ENCODE data around the gene CLEC4C. TPM values are rescaled to one million over a fixed set of nuclear protein-coding genes. Genes with fewer than 3 reads are reported as not detected.

The CLEC4C gene
- total and polyA plus RNA-seq, 5 donors from 2014 or later, result not detected

GRCh38 chr12:7716381-7716780 lies 30.8 kb downstream of the CLEC4C start:
- no peaks in the 10 kb centered on the region for H3K4me1 Mint-ChIP-seq
- no peak overlapping the region for H3K27ac ChIP-seq (ENCODE audit: insufficient read depth, low read length, poor library complexity, severe bottlenecking)
- H3K27me3 Mint-ChIP-seq, result peaks cover 4% of the 10 kb centered on the region
- no peak overlapping the region for H3K4me3 ChIP-seq (ENCODE audit: low read depth, low read length)
- ATAC-seq (ENCODE audit: low read depth in 2 of 2) (no peak), DNase-seq (peak in 1 of 3 donors; percentile 3)
- no peak overlapping the region for H3K27ac Mint-ChIP-seq
- no peaks in the 10 kb centered on the region for H3K27me3 ChIP-seq (ENCODE audit: control insufficient read depth, insufficient read depth, low read length)
- peaks cover 0 to 3% (median 0%) of the 10 kb centered on the region in 7 donors for H3K9me3 Mint-ChIP-seq
- H3K4me3 Mint-ChIP-seq, result no peak overlapping the region
- no peaks in the 10 kb centered on the region for H3K9me3 ChIP-seq (ENCODE audit: control insufficient read depth in 2 of 2, low read length in 2 of 2)
- no peaks in the 10 kb centered on the region for H3K36me3 ChIP-seq (ENCODE audit: control insufficient read depth, insufficient read depth, low read length)
- no peaks in the 10 kb centered on the region for H3K36me3 Mint-ChIP-seq
- H3K4me1 ChIP-seq (ENCODE audit: control insufficient read depth, insufficient read depth, low read length, poor library complexity, severe bottlenecking), result no peaks in the 10 kb centered on the region

DNA sequence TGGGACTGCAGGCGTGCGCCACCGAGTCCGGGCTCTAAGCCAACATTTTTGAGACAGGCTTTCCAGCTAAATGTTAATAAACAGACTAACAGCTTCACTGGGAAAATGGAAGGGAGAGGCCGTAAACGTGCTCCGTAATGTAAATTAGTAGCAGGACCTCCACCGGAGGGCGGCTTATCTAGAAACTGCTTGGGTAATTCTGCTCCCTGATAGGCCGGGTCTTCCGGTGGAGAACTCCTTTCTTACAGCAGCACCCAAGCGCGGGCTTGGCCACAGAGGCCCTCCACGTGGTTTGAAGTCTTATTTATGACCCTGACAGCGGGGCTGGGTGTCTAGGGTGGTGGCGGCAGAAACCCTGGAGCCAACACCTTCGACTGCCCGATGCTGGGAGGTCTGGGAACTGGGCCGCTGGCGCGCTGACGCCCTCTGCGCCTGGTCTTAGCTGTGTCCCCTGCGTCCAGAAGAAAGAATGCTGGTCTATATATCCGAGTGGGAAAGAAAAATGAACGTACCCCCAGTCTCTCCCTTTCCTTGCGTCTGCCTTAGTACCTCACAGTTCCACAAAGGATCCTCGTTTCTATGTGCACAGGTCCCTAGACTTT lies 34.2 kb downstream of the CLEC4C start:
- Histone ChIP-seq H3K9me3 (ENCODE audit: control insufficient read depth in 2 of 2, low read length in 2 of 2) (no peaks in the 10 kb centered on the region), H3K27me3 (ENCODE audit: control insufficient read depth, insufficient read depth, low read length) (no peaks in the 10 kb centered on the region), H3K4me1 (ENCODE audit: control insufficient read depth, insufficient read depth, low read length, poor library complexity, severe bottlenecking) (no peaks in the 10 kb centered on the region), H3K4me3 (ENCODE audit: low read depth, low read length) (no peak overlapping the region), H3K27ac (ENCODE audit: insufficient read depth, low read length, poor library complexity, severe bottlenecking) (no peak overlapping the region), H3K36me3 (ENCODE audit: control insufficient read depth, insufficient read depth, low read length) (no peaks in the 10 kb centered on the region)
- Mint-ChIP-seq H3K4me3 (no peak overlapping the region), H3K27me3 (peaks cover 4% of the 10 kb centered on the region), H3K27ac (no peak overlapping the region), H3K36me3 (no peaks in the 10 kb centered on the region), H3K9me3 (peaks cover 0 to 3% (median 0%) of the 10 kb centered on the region in 7 donors), H3K4me1 (no peaks in the 10 kb centered on the region)
- no peak for DNase-seq
- ATAC-seq (ENCODE audit: low read depth in 2 of 2), result no peak

DNA sequence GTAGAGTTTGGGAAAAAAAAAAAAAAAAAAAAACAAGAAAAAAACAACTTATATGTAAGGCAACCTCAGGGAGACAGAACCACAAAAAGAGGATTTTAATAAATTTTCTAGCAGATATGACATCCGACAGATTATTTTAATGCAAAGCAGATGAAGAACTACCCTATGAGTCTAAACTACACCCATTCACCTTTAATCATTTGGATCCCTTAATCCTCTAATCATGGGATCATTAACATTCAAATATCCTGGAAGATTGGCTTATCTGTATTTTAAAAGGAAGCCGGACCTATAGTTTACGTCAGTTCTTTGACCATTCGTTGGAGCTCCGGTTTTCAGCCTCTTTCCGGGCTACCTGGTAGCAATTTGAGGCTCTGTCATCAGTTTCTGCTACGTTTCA lies 36.0 kb downstream of the CLEC4C start, which contains the start of gene DPPA3:
DPPA3 (plus strand) TSS at position 301 of the 400 bp plus-strand sequence. CDS start 138 bp downstream, outside the sequence.
- H3K4me1 ChIP-seq (ENCODE audit: control insufficient read depth, insufficient read depth, low read length, poor library complexity, severe bottlenecking), result no peaks in the 10 kb centered on the region
- peaks cover 4% of the 10 kb centered on the region for H3K27me3 Mint-ChIP-seq
- H3K36me3 Mint-ChIP-seq, result no peaks in the 10 kb centered on the region
- ATAC-seq (ENCODE audit: low read depth in 2 of 2), result no peak
- H3K36me3 ChIP-seq (ENCODE audit: control insufficient read depth, insufficient read depth, low read length), result no peaks in the 10 kb centered on the region
- no peak within 1 kb of the TSS for H3K27ac ChIP-seq (ENCODE audit: insufficient read depth, low read length, poor library complexity, severe bottlenecking)
- H3K27me3 ChIP-seq (ENCODE audit: control insufficient read depth, insufficient read depth, low read length), result no peaks in the 10 kb centered on the region
- H3K9me3 ChIP-seq (ENCODE audit: control insufficient read depth in 2 of 2, low read length in 2 of 2), result no peaks in the 10 kb centered on the region
- peaks cover 0 to 3% (median 0%) of the 10 kb centered on the region in 7 donors for H3K9me3 Mint-ChIP-seq
- DNase-seq, result no peak
- no peak within 1 kb of the TSS for H3K4me3 ChIP-seq (ENCODE audit: low read depth, low read length)
- no peak within 1 kb of the TSS for H3K4me3 Mint-ChIP-seq
- peak within 1 kb of the TSS in 1 of 3 donors; percentile 56 for H3K27ac Mint-ChIP-seq
- no peaks in the 10 kb centered on the region for H3K4me1 Mint-ChIP-seq

DNA sequence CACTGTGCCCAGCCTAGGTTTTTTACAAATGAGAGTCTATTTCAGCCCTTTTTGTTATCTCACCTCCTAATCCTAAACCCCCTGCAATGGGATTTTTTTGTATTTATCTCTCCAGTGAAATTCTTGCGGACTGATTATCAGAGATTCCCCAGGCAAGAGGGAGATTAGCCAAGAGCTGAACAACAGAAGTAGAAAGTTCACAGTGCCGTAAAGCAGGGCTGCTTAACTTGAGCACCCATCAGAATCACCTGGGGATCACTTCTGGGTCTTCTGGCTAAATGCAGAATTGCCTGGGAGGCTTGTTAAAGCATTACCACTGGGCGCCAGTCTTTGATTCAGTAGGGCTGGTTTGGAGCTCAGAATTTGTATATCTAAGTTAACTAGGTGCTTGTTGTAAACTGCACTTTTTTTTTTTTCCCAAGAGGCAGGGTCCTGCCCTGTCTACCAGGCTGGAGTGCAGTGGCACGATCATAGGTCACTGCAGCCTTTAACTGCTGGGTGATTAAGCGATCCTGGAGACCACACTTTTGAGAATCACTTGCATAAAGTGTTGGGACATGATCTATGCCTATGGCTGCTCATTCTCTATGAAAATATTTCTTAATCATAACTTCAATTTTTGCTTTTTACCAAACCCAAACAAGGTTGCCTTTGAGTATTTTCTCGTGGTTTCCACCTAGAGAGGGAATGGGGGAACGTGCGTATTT lies 37.1 kb downstream of the CLEC4C start:
- no peaks in the 10 kb centered on the region for H3K36me3 Mint-ChIP-seq
- no peaks in the 10 kb centered on the region for H3K4me1 ChIP-seq (ENCODE audit: control insufficient read depth, insufficient read depth, low read length, poor library complexity, severe bottlenecking)
- DNase-seq, result no peak
- no peak overlapping the region for H3K4me3 ChIP-seq (ENCODE audit: low read depth, low read length)
- H3K4me3 Mint-ChIP-seq, result no peak overlapping the region
- H3K9me3 Mint-ChIP-seq, result peaks cover 0 to 3% (median 0%) of the 10 kb centered on the region in 7 donors
- peaks cover 1% of the 10 kb centered on the region for H3K27me3 Mint-ChIP-seq
- no peaks in the 10 kb centered on the region for H3K36me3 ChIP-seq (ENCODE audit: control insufficient read depth, insufficient read depth, low read length)
- H3K27ac ChIP-seq (ENCODE audit: insufficient read depth, low read length, poor library complexity, severe bottlenecking), result no peak overlapping the region
- no peaks in the 10 kb centered on the region for H3K27me3 ChIP-seq (ENCODE audit: control insufficient read depth, insufficient read depth, low read length)
- H3K9me3 ChIP-seq (ENCODE audit: control insufficient read depth in 2 of 2, low read length in 2 of 2), result no peaks in the 10 kb centered on the region
- no peak for ATAC-seq (ENCODE audit: low read depth in 2 of 2)
- H3K27ac Mint-ChIP-seq, result peak overlapping the region in 1 of 3 donors; percentile 14
- H3K4me1 Mint-ChIP-seq, result no peaks in the 10 kb centered on the region

GRCh38 chr12:7705846-7706245 lies 41.3 kb downstream of the CLEC4C start:
- DNase-seq (no peak), ATAC-seq (ENCODE audit: low read depth in 2 of 2) (no peak)
- Histone ChIP-seq H3K36me3 (ENCODE audit: control insufficient read depth, insufficient read depth, low read length) (no peaks in the 10 kb centered on the region), H3K4me3 (ENCODE audit: low read depth, low read length) (no peak overlapping the region), H3K9me3 (ENCODE audit: control insufficient read depth in 2 of 2, low read length in 2 of 2) (no peaks in the 10 kb centered on the region), H3K27me3 (ENCODE audit: control insufficient read depth, insufficient read depth, low read length) (no peaks in the 10 kb centered on the region), H3K4me1 (ENCODE audit: control insufficient read depth, insufficient read depth, low read length, poor library complexity, severe bottlenecking) (no peaks in the 10 kb centered on the region), H3K27ac (ENCODE audit: insufficient read depth, low read length, poor library complexity, severe bottlenecking) (no peak overlapping the region)
- no peaks in the 10 kb centered on the region for H3K36me3 Mint-ChIP-seq
- H3K27ac Mint-ChIP-seq, result no peak overlapping the region
- H3K27me3 Mint-ChIP-seq, result no peaks in the 10 kb centered on the region
- H3K9me3 Mint-ChIP-seq, result no peaks in the 10 kb centered on the region
- H3K4me3 Mint-ChIP-seq, result no peak overlapping the region
- H3K4me1 Mint-ChIP-seq, result no peaks in the 10 kb centered on the region

- peaks cover 0 to 2% (median 0%) of the 10 kb centered on the region in 7 donors for H3K9me3 Mint-ChIP-seq
- H3K27ac Mint-ChIP-seq, result no peak within 1 kb of the TSS
- DNase-seq, result no peak
Observed at GRCh38 chr12:7695566-7696197, 51.5 kb downstream of the CLEC4C start, which contains the start of gene GDF3. GDF3 (minus strand) TSS chr12:7695775; CDS start chr12:7695728, 47 bp downstream.

GRCh38 chr12:7695237-7695560 lies 52.0 kb downstream of the CLEC4C start:
- ATAC-seq (ENCODE audit: low read depth in 2 of 2) (no peak), DNase-seq (no peak)
- Mint-ChIP-seq H3K27me3 (peaks cover 17% of the 10 kb centered on the region), H3K9me3 (peaks cover 0 to 2% (median 0%) of the 10 kb centered on the region in 7 donors), H3K4me3 (peak overlapping the region in 1 of 4 donors; percentile 38), H3K27ac (no peak overlapping the region), H3K4me1 (peaks cover 0 to 8% (median 0%) of the 10 kb centered on the region in 4 donors), H3K36me3 (no peaks in the 10 kb centered on the region)
- Histone ChIP-seq H3K27ac (ENCODE audit: insufficient read depth, low read length, poor library complexity, severe bottlenecking) (no peak overlapping the region), H3K27me3 (ENCODE audit: control insufficient read depth, insufficient read depth, low read length) (no peaks in the 10 kb centered on the region), H3K36me3 (ENCODE audit: control insufficient read depth, insufficient read depth, low read length) (no peaks in the 10 kb centered on the region), H3K4me3 (ENCODE audit: low read depth, low read length) (no peak overlapping the region), H3K4me1 (ENCODE audit: control insufficient read depth, insufficient read depth, low read length, poor library complexity, severe bottlenecking) (no peaks in the 10 kb centered on the region), H3K9me3 (ENCODE audit: control insufficient read depth in 2 of 2, low read length in 2 of 2) (no peaks in the 10 kb centered on the region)

More at GRCh38 chr12:7695566-7696197, 51.5 kb downstream of the CLEC4C start, which contains the start of gene GDF3:
- peaks cover 0 to 8% (median 0%) of the 10 kb centered on the region in 4 donors for H3K4me1 Mint-ChIP-seq
- H3K9me3 ChIP-seq (ENCODE audit: control insufficient read depth in 2 of 2, low read length in 2 of 2), result no peaks in the 10 kb centered on the region
- no peak within 1 kb of the TSS for H3K27ac ChIP-seq (ENCODE audit: insufficient read depth, low read length, poor library complexity, severe bottlenecking)
- no peak for ATAC-seq (ENCODE audit: low read depth in 2 of 2)
- H3K4me1 ChIP-seq (ENCODE audit: control insufficient read depth, insufficient read depth, low read length, poor library complexity, severe bottlenecking), result no peaks in the 10 kb centered on the region
- H3K36me3 Mint-ChIP-seq, result no peaks in the 10 kb centered on the region
- H3K4me3 ChIP-seq (ENCODE audit: low read depth, low read length), result no peak within 1 kb of the TSS
- H3K27me3 Mint-ChIP-seq, result peaks cover 17% of the 10 kb centered on the region
- H3K27me3 ChIP-seq (ENCODE audit: control insufficient read depth, insufficient read depth, low read length), result no peaks in the 10 kb centered on the region
- H3K4me3 Mint-ChIP-seq, result peak within 1 kb of the TSS in 1 of 4 donors; percentile 38
- H3K36me3 ChIP-seq (ENCODE audit: control insufficient read depth, insufficient read depth, low read length), result no peaks in the 10 kb centered on the region
